Measurements from ENCODE around the gene HAAO. TPM values are rescaled to one million over a fixed set of nuclear protein-coding genes. Genes with fewer than 3 reads are reported as not detected.

HAAO gene
- polyA plus RNA-seq, 6 donors from 2014 or later, result 3.0 to 6.7 (median 5.2) TPM; not detected in 1

DNA sequence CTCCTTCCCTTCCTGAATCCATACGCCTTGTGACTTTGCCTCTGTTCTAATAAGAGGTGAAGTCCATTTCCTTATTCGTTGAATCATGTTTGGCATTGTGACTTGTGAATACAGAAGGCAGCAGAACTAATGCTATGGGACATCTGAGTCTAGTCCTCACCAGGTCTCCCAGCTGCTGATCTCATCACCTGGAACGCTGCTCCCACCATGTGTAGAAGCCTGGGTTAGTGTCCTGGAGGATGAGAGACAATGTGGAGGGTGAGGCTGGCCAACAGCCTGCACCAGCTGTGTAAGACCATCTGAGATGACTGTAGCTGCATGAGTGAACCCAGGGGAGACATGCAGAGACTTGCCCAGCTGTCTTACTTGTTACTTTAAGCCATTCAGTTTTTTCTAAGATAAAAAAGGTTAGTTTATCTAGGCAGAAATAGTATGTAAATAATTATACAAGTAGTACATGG is 3.5 kb upstream of the HAAO start:
- Mint-ChIP-seq H3K4me3 (peak overlapping the region in 1 of 8 donors; percentile 57), H3K4me1 (peaks cover 31 to 57% (median 51%) of the 10 kb centered on the region in 3 donors), H3K27me3 (no peaks in the 10 kb centered on the region), H3K9me3 (no peaks in the 10 kb centered on the region), H3K36me3 (peaks cover 5 to 7% of the 10 kb centered on the region in 2 donors), H3K27ac (peak overlapping the region in 4 of 6 donors; percentile 12 to 90 (median 82))
- ATAC-seq (ENCODE audit: low read depth in 2 of 2) (no peak), DNase-seq (no peak)

DNA sequence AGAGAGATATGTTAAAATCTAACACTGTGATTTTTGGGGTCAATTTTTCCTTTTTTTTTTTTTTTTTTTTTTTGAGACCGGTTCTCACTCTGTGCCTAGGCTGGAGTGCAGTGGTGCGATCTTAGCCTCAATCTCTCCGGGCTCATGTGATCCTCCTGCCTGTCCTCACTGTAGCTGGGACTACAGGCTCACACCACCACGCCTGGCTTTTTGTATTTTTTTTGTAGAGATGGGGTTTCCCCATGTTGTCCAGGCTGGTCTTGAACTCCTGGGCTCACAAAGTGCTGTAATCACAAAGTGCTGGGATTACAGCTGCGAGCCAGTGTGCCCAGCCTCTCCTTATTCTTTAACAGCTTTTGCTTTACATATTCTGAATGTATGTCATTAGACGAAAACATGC is 2.9 kb upstream of the HAAO start:
- Mint-ChIP-seq H3K4me3 (peak overlapping the region in 2 of 8 donors; percentile 7 to 83), H3K36me3 (peaks cover 0 to 7% of the 10 kb centered on the region in 2 donors), H3K27ac (peak overlapping the region in 3 of 6 donors; percentile 39 to 90 (median 83)), H3K9me3 (no peaks in the 10 kb centered on the region), H3K4me1 (peaks cover 31 to 53% (median 52%) of the 10 kb centered on the region in 3 donors), H3K27me3 (no peaks in the 10 kb centered on the region)
- ATAC-seq (ENCODE audit: low read depth in 2 of 2) (no peak), DNase-seq (no peak)

- H3K9me3 Mint-ChIP-seq, result no peaks in the 10 kb centered on the region
- ATAC-seq (ENCODE audit: low read depth in 2 of 2), result no peak
- H3K27ac Mint-ChIP-seq, result peak overlapping the region in 4 of 6 donors; percentile 36 to 90 (median 84)
- H3K4me1 Mint-ChIP-seq, result peaks cover 35 to 53% (median 48%) of the 10 kb centered on the region in 3 donors
- peaks cover 0 to 7% of the 10 kb centered on the region in 2 donors for H3K36me3 Mint-ChIP-seq
- no peak for DNase-seq
- no peaks in the 10 kb centered on the region for H3K27me3 Mint-ChIP-seq
- H3K4me3 Mint-ChIP-seq, result peak overlapping the region in 7 of 8 donors; percentile 51 to 90 (median 85)
These were observed 2.1 kb upstream of the HAAO start for GRCh38 chr2:42794271-42795046.

DNA sequence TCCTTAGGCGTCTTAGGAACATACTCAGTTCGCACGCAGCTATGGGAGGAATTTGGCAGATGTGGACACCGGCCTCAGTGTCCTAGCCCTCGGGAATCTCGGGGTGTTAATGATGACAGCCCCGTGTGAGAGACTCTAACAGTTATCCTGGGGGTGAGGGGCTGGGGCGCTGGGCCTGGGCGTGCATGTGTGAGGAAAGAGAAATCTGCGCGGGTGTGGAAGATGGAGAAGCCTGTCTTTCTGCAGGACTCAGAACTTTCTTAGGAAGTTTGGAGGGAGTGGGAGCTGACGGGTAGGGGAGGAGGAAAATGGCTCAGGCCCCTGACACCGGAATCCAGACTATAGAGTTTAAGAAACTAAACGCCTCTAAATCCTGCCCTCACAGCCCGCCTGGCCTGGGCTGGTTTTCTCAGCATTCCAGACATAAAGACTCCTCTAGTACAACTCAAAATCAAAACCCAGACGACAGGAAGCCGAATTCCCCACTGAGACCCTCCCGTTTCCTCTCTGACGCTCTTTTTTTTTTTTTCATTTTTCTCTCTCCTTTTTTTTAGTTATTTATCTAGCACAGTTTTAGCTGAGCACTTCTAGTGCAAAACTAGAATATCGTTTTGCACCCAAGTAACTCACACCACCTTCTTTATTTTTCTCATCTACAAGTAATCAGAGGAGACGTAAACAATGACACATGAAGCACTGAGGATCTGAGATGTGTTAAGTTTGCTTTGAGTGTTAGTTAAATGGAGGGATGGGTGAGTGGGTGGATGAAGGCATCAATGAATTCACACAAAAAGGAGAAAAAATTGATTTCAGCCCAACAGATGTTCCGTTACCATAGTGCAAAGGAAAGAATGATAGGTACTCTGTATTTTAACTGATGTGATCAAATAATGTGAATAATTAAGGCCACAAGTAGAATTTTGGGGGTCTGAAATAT is 1.2 kb upstream of the HAAO start:
- DNase-seq, result peak; percentile 14
- peak; percentile 1 to 6 for ATAC-seq (ENCODE audit: low read depth in 2 of 2)
- Mint-ChIP-seq H3K4me1 (peaks cover 35 to 53% (median 48%) of the 10 kb centered on the region in 3 donors), H3K9me3 (no peaks in the 10 kb centered on the region), H3K27ac (peak overlapping the region in 5 of 6 donors; percentile 54 to 94 (median 84)), H3K36me3 (peaks cover 0 to 7% of the 10 kb centered on the region in 2 donors), H3K27me3 (no peaks in the 10 kb centered on the region), H3K4me3 (peak overlapping the region; percentile 74 to 97 (median 87))

GRCh38 chr2:42792087-42792582 is 248 bp downstream of the HAAO start:
- H3K9me3 Mint-ChIP-seq, result no peaks in the 10 kb centered on the region
- H3K27me3 Mint-ChIP-seq, result no peaks in the 10 kb centered on the region
- peak overlapping the region in 5 of 6 donors; percentile 31 to 96 (median 92) for H3K27ac Mint-ChIP-seq
- ATAC-seq (ENCODE audit: low read depth in 2 of 2) (peak; percentile 71 to 74), DNase-seq (peak; percentile 47)
- H3K4me1 Mint-ChIP-seq, result peaks cover 35 to 53% (median 48%) of the 10 kb centered on the region in 3 donors
- peak overlapping the region; percentile 74 to 97 (median 92) for H3K4me3 Mint-ChIP-seq
- peaks cover 0 to 7% of the 10 kb centered on the region in 2 donors for H3K36me3 Mint-ChIP-seq

DNA sequence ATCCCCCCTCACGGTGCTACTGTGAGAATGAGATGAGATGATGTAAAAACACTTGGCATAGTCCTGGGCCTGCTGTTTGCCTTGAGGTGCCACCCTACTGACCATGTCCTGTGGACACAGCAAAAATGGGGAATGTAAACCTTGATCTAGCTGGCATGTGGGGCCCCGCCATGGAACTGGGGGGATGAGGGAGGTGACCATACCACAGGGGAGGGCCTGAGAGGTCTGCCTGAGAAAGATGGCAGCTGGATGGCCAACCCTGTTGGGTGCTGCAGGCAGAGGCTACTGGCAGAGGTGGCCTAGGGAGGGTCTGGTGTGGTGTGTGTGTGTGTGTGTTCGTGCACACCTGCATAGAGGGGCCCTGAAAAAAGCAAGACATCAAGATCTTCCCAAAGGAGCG is 777 bp downstream of the HAAO start:
- Mint-ChIP-seq H3K27ac (peak overlapping the region in 4 of 6 donors; percentile 80 to 96 (median 91)), H3K4me1 (peaks cover 35 to 53% (median 47%) of the 10 kb centered on the region in 3 donors), H3K36me3 (peaks cover 0 to 7% of the 10 kb centered on the region in 2 donors), H3K27me3 (no peaks in the 10 kb centered on the region), H3K9me3 (no peaks in the 10 kb centered on the region), H3K4me3 (peak overlapping the region; percentile 74 to 97 (median 92))
- ATAC-seq (ENCODE audit: low read depth in 2 of 2) (no peak), DNase-seq (no peak)

DNA sequence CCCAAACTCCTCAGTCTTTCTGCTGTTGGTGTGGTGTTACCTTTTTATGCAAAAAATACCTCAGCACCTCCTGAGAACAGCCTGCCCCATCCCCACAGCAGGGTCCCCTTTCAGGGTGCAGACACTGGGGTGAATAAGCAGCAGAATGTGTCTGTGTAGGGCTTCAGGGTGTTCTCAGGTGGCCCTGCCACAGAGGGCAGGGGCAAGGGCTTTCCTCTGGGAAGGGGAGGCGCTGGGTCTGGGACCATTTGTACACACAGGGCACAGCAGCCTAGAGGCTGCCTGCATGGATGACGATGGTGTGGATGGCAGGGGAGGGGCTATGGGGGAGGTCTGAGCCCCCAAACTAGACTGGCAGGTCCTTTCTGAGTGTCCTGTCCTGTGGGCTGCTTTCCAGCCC is 2.6 kb downstream of the HAAO start:
- no peak for DNase-seq
- peak overlapping the region in 3 of 8 donors; percentile 23 to 83 (median 83) for H3K4me3 Mint-ChIP-seq
- no peaks in the 10 kb centered on the region for H3K27me3 Mint-ChIP-seq
- ATAC-seq (ENCODE audit: low read depth in 2 of 2), result no peak
- H3K36me3 Mint-ChIP-seq, result peaks cover 0 to 7% of the 10 kb centered on the region in 2 donors
- peaks cover 32 to 40% (median 34%) of the 10 kb centered on the region in 3 donors for H3K4me1 Mint-ChIP-seq
- H3K27ac Mint-ChIP-seq, result peak overlapping the region in 1 of 6 donors; percentile 12
- H3K9me3 Mint-ChIP-seq, result no peaks in the 10 kb centered on the region

- Mint-ChIP-seq H3K27me3 (no peaks in the 10 kb centered on the region), H3K4me1 (peaks cover 25 to 31% (median 25%) of the 10 kb centered on the region in 3 donors), H3K36me3 (peaks cover 0 to 7% of the 10 kb centered on the region in 2 donors), H3K9me3 (no peaks in the 10 kb centered on the region), H3K4me3 (no peak overlapping the region), H3K27ac (no peak overlapping the region)
- DNase-seq (no peak), ATAC-seq (ENCODE audit: low read depth in 2 of 2) (no peak)
These were observed 3.5 kb downstream of the HAAO start for GRCh38 chr2:42788882-42789281.

DNA sequence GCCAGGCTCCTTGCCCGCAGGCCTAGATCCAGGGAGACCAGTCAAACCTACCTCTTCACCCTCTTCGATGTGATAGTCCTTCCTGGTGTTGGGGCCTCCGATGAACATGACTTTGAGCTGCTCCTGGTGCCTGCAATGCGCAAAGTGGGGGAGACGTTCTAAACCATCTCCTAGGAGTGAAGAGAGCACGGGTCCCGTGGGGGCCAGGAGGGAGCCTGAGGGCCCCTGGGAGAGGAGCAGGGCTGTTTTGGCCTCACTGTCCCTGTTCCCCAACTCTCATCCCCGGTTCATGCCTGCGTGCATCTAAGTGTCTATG is 3.9 kb downstream of the HAAO start:
- DNase-seq, result no peak
- no peak for ATAC-seq (ENCODE audit: low read depth in 2 of 2)
- peaks cover 21 to 27% (median 21%) of the 10 kb centered on the region in 3 donors for H3K4me1 Mint-ChIP-seq
- peak overlapping the region in 1 of 8 donors; percentile 47 for H3K4me3 Mint-ChIP-seq
- no peak overlapping the region for H3K27ac Mint-ChIP-seq
- H3K27me3 Mint-ChIP-seq, result no peaks in the 10 kb centered on the region
- peaks cover 0 to 7% of the 10 kb centered on the region in 2 donors for H3K36me3 Mint-ChIP-seq
- H3K9me3 Mint-ChIP-seq, result no peaks in the 10 kb centered on the region

DNA sequence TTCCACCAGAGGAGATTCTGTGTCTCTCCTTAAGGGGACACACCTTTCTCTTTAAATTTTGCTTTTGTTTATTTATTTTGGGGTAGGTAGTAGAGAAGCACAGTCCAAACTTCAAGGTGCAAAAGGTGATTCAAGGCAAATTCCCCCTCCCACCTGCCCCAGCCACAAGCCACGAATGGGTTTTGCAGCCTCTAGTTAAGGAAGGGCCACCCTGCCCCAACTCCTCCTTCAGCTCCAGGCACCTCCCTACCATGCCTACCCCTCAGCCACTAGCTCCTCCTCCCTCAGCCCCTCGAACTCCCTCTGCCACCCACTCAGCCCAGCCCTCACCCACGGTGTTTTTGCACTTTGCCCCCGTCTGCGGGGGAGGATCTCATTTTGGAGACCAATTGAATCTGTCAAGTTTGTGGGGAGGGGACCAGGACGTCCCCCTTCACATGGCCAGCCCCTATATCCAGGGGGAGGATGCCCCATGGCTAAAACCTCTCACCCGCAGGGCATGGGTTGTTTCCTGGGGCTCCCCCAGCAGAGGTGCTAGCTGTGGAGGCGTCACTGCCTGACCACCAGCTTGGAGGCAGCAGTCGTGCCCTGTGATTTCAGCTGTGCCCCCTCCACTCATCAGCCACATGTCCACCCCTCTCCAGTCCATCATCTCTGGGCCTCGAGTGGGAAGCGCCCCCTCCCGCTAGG is 4.5 kb downstream of the HAAO start:
- H3K9me3 Mint-ChIP-seq, result peaks cover 0 to 1% (median 0%) of the 10 kb centered on the region in 7 donors
- ATAC-seq (ENCODE audit: low read depth in 2 of 2), result no peak
- peaks cover 17 to 22% (median 18%) of the 10 kb centered on the region in 3 donors for H3K4me1 Mint-ChIP-seq
- no peaks in the 10 kb centered on the region for H3K27me3 Mint-ChIP-seq
- no peak for DNase-seq
- H3K27ac Mint-ChIP-seq, result peak overlapping the region in 1 of 6 donors; percentile 54
- H3K36me3 Mint-ChIP-seq, result peaks cover 0 to 7% of the 10 kb centered on the region in 2 donors
- H3K4me3 Mint-ChIP-seq, result no peak overlapping the region

DNA sequence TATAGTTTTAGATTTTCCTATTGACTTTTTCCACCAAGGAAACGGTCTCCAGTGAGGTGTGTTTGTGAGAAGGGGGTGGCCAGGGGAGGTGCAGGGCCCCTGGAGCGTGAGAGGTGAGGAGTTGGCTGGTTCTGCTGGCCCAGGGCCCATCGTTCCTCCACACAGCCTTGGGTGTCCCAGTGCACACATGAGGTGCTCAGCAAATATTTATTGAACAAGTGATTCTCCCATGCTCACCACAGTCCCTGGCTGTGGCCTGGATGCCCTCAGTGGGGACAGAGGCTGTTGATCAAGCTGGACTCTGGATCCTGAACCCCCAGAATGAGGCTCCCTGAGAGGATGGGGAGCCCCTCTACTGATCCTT is 5.0 kb downstream of the HAAO start:
- H3K27me3 Mint-ChIP-seq, result no peaks in the 10 kb centered on the region
- DNase-seq (no peak), ATAC-seq (ENCODE audit: low read depth in 2 of 2) (no peak)
- H3K9me3 Mint-ChIP-seq, result peaks cover 0 to 3% (median 0%) of the 10 kb centered on the region in 7 donors
- peaks cover 4 to 7% of the 10 kb centered on the region in 2 donors for H3K36me3 Mint-ChIP-seq
- peaks cover 17 to 22% (median 18%) of the 10 kb centered on the region in 3 donors for H3K4me1 Mint-ChIP-seq
- H3K4me3 Mint-ChIP-seq, result no peak overlapping the region
- H3K27ac Mint-ChIP-seq, result peak overlapping the region in 1 of 6 donors; percentile 54

DNA sequence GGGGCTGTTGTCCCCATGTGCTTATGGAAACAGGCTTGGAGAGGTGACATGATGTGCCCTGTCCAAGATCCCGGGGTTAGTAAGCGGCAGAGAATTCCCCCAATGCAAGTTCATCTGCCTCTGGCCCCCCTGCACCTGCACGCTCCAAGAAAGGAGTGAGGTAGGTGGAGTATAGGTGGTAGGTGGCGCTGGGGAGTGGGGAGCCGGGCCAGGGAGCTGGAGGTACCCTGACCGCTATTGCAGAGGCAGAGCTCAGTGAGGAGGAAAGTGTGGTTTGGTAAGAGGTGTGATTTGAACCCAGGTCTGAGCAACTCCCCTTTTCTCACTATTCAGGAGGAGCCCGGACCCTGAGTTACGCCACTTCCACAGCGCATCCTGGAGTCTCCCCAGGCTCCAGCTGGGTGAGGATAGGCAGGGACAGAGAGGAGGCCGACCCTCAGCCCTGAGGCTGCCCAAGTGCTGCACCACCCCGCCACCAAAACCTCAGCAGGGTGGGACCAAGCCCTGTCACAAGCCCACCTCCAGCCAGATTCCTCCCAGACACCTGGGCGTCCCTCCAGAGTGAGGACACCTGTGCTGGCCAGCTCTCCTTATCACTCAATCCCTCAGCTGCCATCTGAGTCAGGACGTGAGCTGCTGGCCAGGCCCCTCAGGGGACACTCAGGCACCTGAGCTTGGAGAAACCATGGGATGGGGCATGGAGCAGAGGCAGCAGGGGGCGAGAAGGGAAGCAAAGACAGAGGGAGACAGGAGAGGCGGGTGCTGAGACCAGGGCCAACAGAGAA is 5.6 kb downstream of the HAAO start:
- Mint-ChIP-seq H3K27ac (peak overlapping the region in 2 of 6 donors; percentile 52 to 70), H3K36me3 (peaks cover under 1 to 9% of the 10 kb centered on the region in 2 donors), H3K4me1 (peaks cover 11 to 15% (median 13%) of the 10 kb centered on the region in 3 donors), H3K4me3 (no peak overlapping the region), H3K9me3 (peaks cover 0 to 4% (median 0%) of the 10 kb centered on the region in 7 donors), H3K27me3 (no peaks in the 10 kb centered on the region)
- ATAC-seq (ENCODE audit: low read depth in 2 of 2), result no peak
- no peak for DNase-seq
